Muscle layer of duodenum (tissue), 2 donors: Measurements from ENCODE around the gene RTN4R.

Source experiments
- H3K27ac ChIP-seq: one replicate; pipeline ENCODE4 v1.7.0; 2013; ENCODE audit warnings: mild to moderate bottlenecking, low read length
- H3K27me3 ChIP-seq: one replicate; pipeline ENCODE4 v1.7.0; 2013; ENCODE audit warnings: low read depth, mild to moderate bottlenecking, control low read depth, low read length
- H3K36me3 ChIP-seq, 2 donors: one replicate each; pipeline ENCODE4 v1.7.0; 2013; ENCODE audit warnings: low read length in 2 of 2, control low read depth in 1 of 2, mild to moderate bottlenecking in 1 of 2; ENCODE audit not compliant: insufficient read depth in 2 of 2, control insufficient read depth in 1 of 2
- H3K4me1 ChIP-seq, 2 donors: one replicate each; pipeline ENCODE4 v1.7.0; 2013; ENCODE audit warnings: low read length in 2 of 2, mild to moderate bottlenecking in 2 of 2, control low read depth in 1 of 2, moderate library complexity in 1 of 2; ENCODE audit not compliant: insufficient read depth in 2 of 2, control insufficient read depth in 1 of 2
- H3K4me3 ChIP-seq, 2 donors: one replicate each; pipeline ENCODE4 v1.7.0; 2013; ENCODE audit warnings: low read length in 2 of 2, low read depth in 1 of 2, mild to moderate bottlenecking in 1 of 2
- H3K9me3 ChIP-seq, 2 donors: one replicate each; pipeline ENCODE4 v1.7.0; 2013; ENCODE audit warnings: low read length in 2 of 2, control low read depth in 1 of 2, mild to moderate bottlenecking in 1 of 2; ENCODE audit not compliant: control insufficient read depth in 1 of 2
- donor health status: healthy.

The RTN4R gene

GRCh38 chr22:20191803-20192202 is 76.3 kb downstream of the RTN4R start:
- Histone ChIP-seq H3K9me3 (no peaks in the 10 kb centered on the region), H3K36me3 (no peaks in the 10 kb centered on the region), H3K4me1 (no peaks in the 10 kb centered on the region), H3K27me3 (no peaks in the 10 kb centered on the region), H3K4me3 (no peak overlapping the region), H3K27ac (no peak overlapping the region)
